OCI-LY3 (cell line): Measurements from ENCODE around the gene CELA2A.

Source experiments
- EZH2phosphoT487 ChIP-seq: fragments of 200-600 bp; shearing (Covaris generic); IDR thresholded peaks from 2 replicates; pipeline ENCODE4 v1.6.1; 2018; ENCODE audit warnings: antibody characterized with exemption, mixed run types, low read depth
- TF ChIP-seq, protein P1 (sequence below): fragments of 200-600, 300-600 bp; sonication (generic); IDR thresholded peaks from 2 replicates; pipeline ENCODE4 v1.5.1; 2014; ENCODE audit warnings: antibody characterized with exemption, low read length, low read depth

GRCh38 chr1:15442759-15443158, 13.8 kb upstream of the CELA2A start:
- TF ChIP-seq, protein P1, sequence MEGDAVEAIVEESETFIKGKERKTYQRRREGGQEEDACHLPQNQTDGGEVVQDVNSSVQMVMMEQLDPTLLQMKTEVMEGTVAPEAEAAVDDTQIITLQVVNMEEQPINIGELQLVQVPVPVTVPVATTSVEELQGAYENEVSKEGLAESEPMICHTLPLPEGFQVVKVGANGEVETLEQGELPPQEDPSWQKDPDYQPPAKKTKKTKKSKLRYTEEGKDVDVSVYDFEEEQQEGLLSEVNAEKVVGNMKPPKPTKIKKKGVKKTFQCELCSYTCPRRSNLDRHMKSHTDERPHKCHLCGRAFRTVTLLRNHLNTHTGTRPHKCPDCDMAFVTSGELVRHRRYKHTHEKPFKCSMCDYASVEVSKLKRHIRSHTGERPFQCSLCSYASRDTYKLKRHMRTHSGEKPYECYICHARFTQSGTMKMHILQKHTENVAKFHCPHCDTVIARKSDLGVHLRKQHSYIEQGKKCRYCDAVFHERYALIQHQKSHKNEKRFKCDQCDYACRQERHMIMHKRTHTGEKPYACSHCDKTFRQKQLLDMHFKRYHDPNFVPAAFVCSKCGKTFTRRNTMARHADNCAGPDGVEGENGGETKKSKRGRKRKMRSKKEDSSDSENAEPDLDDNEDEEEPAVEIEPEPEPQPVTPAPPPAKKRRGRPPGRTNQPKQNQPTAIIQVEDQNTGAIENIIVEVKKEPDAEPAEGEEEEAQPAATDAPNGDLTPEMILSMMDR = no peak
- no peak for TF ChIP-seq EZH2phosphoT487
